Epithelial cell of esophagus (primary cell): ENCODE results near the gene NRAP.

Source experiments
- DNase-seq: peaks from one replicate; pipeline ENCODE4 v3.0.0; 2010; ENCODE audit warnings: low read depth
- H3K4me3 ChIP-seq: 2 replicates; pipeline ENCODE4 v1.5.1; 2011; ENCODE audit warnings: mild to moderate bottlenecking, low read length, control low read depth
- CTCF ChIP-seq: IDR thresholded peaks from 2 replicates; pipeline ENCODE4 v1.5.1; 2011; ENCODE audit warnings: low read depth, mild to moderate bottlenecking, low read length, control low read depth, inconsistent platforms; ENCODE audit not compliant: insufficient read depth; ENCODE audit errors: missing control alignments

Gene NRAP

GRCh38 chr10:113692271-113692670 is 28.4 kb upstream of the NRAP start:
- DNase-seq, result peak; percentile 11
- H3K4me3 ChIP-seq, result no peak overlapping the region
- TF ChIP-seq CTCF, result no peak

- no peak overlapping the region for H3K4me3 ChIP-seq
- no peak for TF ChIP-seq CTCF
These were observed 27.5 kb upstream of the NRAP start for GRCh38 chr10:113691381-113691780.

GRCh38 chr10:113690749-113691148 is 26.9 kb upstream of the NRAP start:
- DNase-seq, result no peak
- no peak for TF ChIP-seq CTCF
- no peak overlapping the region for H3K4me3 ChIP-seq

More at GRCh38 chr10:113691381-113691780, 27.5 kb upstream of the NRAP start:
- DNase-seq, result no peak

GRCh38 chr10:113689574-113689973 is 25.7 kb upstream of the NRAP start:
- TF ChIP-seq CTCF, result no peak
- H3K4me3 ChIP-seq, result no peak overlapping the region
- no peak for DNase-seq

GRCh38 chr10:113689057-113689456 is 25.2 kb upstream of the NRAP start:
- no peak for TF ChIP-seq CTCF

GRCh38 chr10:113687037-113687436 is 23.2 kb upstream of the NRAP start:
- no peak for DNase-seq
- no peak overlapping the region for H3K4me3 ChIP-seq
- no peak for TF ChIP-seq CTCF

More at GRCh38 chr10:113689057-113689456, 25.2 kb upstream of the NRAP start:
- no peak for DNase-seq
- no peak overlapping the region for H3K4me3 ChIP-seq

GRCh38 chr10:113686028-113686427 is 22.2 kb upstream of the NRAP start:
- no peak for TF ChIP-seq CTCF
- no peak overlapping the region for H3K4me3 ChIP-seq
- no peak for DNase-seq
